ENCODE measurements around the gene RASGRP1. TPM values are rescaled to one million over a fixed set of nuclear protein-coding genes. Genes with fewer than 3 reads are reported as not detected.

Gene RASGRP1
- total and polyA plus RNA-seq, 7 donors = 0.33 to 3.6 (median 0.71) TPM; not detected in 2

- H3K4me3 ChIP-seq = no peak overlapping the region
- intact Hi-C loops (cut with DNase I) = no loop called here
- no peak overlapping the region for H3K27ac ChIP-seq
- no peaks in the 10 kb centered on the region for H3K4me1 ChIP-seq
- DNase-seq = no peak
- no peaks in the 10 kb centered on the region for H3K9me3 ChIP-seq
- 93 to 96% methylated on average over 2 of the region's 2 CpGs for WGBS, 2 donors
- no peak for TF ChIP-seq POLR2A (IDR thresholded peaks at IDR 0.05)
- no peak for TF ChIP-seq POLR2AphosphoS5 (IDR thresholded peaks at IDR 0.05)
- TF ChIP-seq EP300 (IDR thresholded peaks at IDR 0.05) = no peak
- no peak for TF ChIP-seq CTCF (IDR thresholded peaks at IDR 0.05)
- H3K36me3 ChIP-seq = no peaks in the 10 kb centered on the region
- H3K27me3 ChIP-seq = no peaks in the 10 kb centered on the region
Measured at GRCh38 chr15:38526158-38526557, 38.5 kb downstream of the RASGRP1 start.

- intact Hi-C loops (cut with DNase I) = no loop called here
- no peaks in the 10 kb centered on the region for H3K27me3 ChIP-seq
- 87 to 88% methylated on average over 6 of the region's 6 CpGs for WGBS, 2 donors
- no peak overlapping the region for H3K27ac ChIP-seq
- H3K36me3 ChIP-seq = no peaks in the 10 kb centered on the region
- H3K9me3 ChIP-seq = no peaks in the 10 kb centered on the region
- DNase-seq = no peak
- H3K4me3 ChIP-seq = no peak overlapping the region
- no peak for TF ChIP-seq EP300 (IDR thresholded peaks at IDR 0.05)
- no peak for TF ChIP-seq POLR2A (IDR thresholded peaks at IDR 0.05)
- no peak for TF ChIP-seq POLR2AphosphoS5 (IDR thresholded peaks at IDR 0.05)
- no peak for TF ChIP-seq CTCF (IDR thresholded peaks at IDR 0.05)
- H3K4me1 ChIP-seq = no peaks in the 10 kb centered on the region
Measured at GRCh38 chr15:38525489-38525888, 39.1 kb downstream of the RASGRP1 start.

GRCh38 chr15:38524156-38524555 lies 40.5 kb downstream of the RASGRP1 start:
- no peak overlapping the region for H3K27ac ChIP-seq
- no peaks in the 10 kb centered on the region for H3K9me3 ChIP-seq
- WGBS, 2 donors = 90 to 93% methylated on average over 5 of the region's 5 CpGs
- TF ChIP-seq POLR2AphosphoS5 (IDR thresholded peaks at IDR 0.05) = no peak
- TF ChIP-seq EP300 (IDR thresholded peaks at IDR 0.05) = no peak
- no peak for TF ChIP-seq POLR2A (IDR thresholded peaks at IDR 0.05)
- H3K36me3 ChIP-seq = no peaks in the 10 kb centered on the region
- no peak for DNase-seq
- no peaks in the 10 kb centered on the region for H3K27me3 ChIP-seq
- intact Hi-C loops (cut with DNase I) = no loop called here
- H3K4me1 ChIP-seq = no peaks in the 10 kb centered on the region
- H3K4me3 ChIP-seq = no peak overlapping the region

- Histone ChIP-seq H3K9me3 (no peaks in the 10 kb centered on the region), H3K36me3 (no peaks in the 10 kb centered on the region), H3K27me3 (peaks cover 0 to 3% (median 0%) of the 10 kb centered on the region in 3 donors), H3K27ac (no peak overlapping the region), H3K4me1 (no peaks in the 10 kb centered on the region), H3K4me3 (no peak overlapping the region)
- TF ChIP-seq POLR2A (IDR thresholded peaks at IDR 0.05) = no peak
- TF ChIP-seq EP300 (IDR thresholded peaks at IDR 0.05) = no peak
- TF ChIP-seq POLR2AphosphoS5 (IDR thresholded peaks at IDR 0.05) = no peak
- no peak for TF ChIP-seq CTCF (IDR thresholded peaks at IDR 0.05)
- intact Hi-C loops (cut with DNase I) = no loop called here
- no peak for DNase-seq
- 85 to 92% methylated on average over 4 of the region's 4 CpGs for WGBS, 2 donors
Measured at GRCh38 chr15:38522922-38523321, 41.7 kb downstream of the RASGRP1 start.

GRCh38 chr15:38521316-38521715 lies 43.3 kb downstream of the RASGRP1 start:
- peaks cover 0 to 11% (median 0%) of the 10 kb centered on the region in 3 donors for H3K27me3 ChIP-seq
- TF ChIP-seq POLR2A (IDR thresholded peaks at IDR 0.05) (no peak), EP300 (IDR thresholded peaks at IDR 0.05) (no peak), CTCF (IDR thresholded peaks at IDR 0.05) (no peak), POLR2AphosphoS5 (IDR thresholded peaks at IDR 0.05) (no peak)
- intact Hi-C loops (cut with DNase I) = no loop called here
- 57 to 79% methylated on average over 5 of the region's 5 CpGs for WGBS, 2 donors
- H3K4me1 ChIP-seq = no peaks in the 10 kb centered on the region
- H3K4me3 ChIP-seq = no peak overlapping the region
- H3K36me3 ChIP-seq = no peaks in the 10 kb centered on the region
- DNase-seq = no peak
- H3K9me3 ChIP-seq = no peaks in the 10 kb centered on the region
- H3K27ac ChIP-seq = no peak overlapping the region
